Thyroid gland (tissue), 4 donors: Measurements from ENCODE around the gene ADGRB3.

Experiments used
- POLR2A ChIP-seq, 2 donors: fragments of 450-650 bp; IDR thresholded peaks; one replicate each; pipeline ENCODE4 v1.6.1; 2017; ENCODE audit warnings: antibody characterized with exemption in 2 of 2, mild to moderate bottlenecking in 2 of 2, moderate library complexity in 1 of 2
- TF ChIP-seq, protein P1 (sequence below), 6 experiments: fragments of 200-600 bp in 3 of 6; fragments of 450-650 bp in 3 of 6; sonication (generic) in 3 of 6; IDR thresholded peaks; one replicate each; pipeline ENCODE4 v1.5.1; 2016 to 2019; ENCODE audit warnings: antibody characterized with exemption in 6 of 6, mild to moderate bottlenecking in 2 of 6, inconsistent platforms in 1 of 6, moderate library complexity in 1 of 6

GRCh38 chr6:69164564-69165229 is 529.6 kb downstream of the ADGRB3 start:
- TF ChIP-seq, protein P1, sequence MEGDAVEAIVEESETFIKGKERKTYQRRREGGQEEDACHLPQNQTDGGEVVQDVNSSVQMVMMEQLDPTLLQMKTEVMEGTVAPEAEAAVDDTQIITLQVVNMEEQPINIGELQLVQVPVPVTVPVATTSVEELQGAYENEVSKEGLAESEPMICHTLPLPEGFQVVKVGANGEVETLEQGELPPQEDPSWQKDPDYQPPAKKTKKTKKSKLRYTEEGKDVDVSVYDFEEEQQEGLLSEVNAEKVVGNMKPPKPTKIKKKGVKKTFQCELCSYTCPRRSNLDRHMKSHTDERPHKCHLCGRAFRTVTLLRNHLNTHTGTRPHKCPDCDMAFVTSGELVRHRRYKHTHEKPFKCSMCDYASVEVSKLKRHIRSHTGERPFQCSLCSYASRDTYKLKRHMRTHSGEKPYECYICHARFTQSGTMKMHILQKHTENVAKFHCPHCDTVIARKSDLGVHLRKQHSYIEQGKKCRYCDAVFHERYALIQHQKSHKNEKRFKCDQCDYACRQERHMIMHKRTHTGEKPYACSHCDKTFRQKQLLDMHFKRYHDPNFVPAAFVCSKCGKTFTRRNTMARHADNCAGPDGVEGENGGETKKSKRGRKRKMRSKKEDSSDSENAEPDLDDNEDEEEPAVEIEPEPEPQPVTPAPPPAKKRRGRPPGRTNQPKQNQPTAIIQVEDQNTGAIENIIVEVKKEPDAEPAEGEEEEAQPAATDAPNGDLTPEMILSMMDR (IDR thresholded peaks at IDR 0.05): no peak
- no peak for TF ChIP-seq POLR2A (IDR thresholded peaks at IDR 0.05)
